GM19023 (cell line): ENCODE data around the gene CENPS.
"Not testable (repeated sequence)": the region's sequence is repeated elsewhere in the genome, so short reads cannot be mapped to it uniquely, and the experiment has no call there.

Source experiments
- ATAC-seq: cut with Tn5 transposase; IDR thresholded peaks from one replicate; pipeline ENCODE4 v1.9.1; 2021; ENCODE audit warnings: mild to moderate bottlenecking, moderate library complexity; ENCODE audit not compliant: unreplicated experiment

Gene CENPS

GRCh38 chr1:10418741-10419140 is 11.5 kb upstream of the CENPS start:
- not testable (repeated sequence) for ATAC-seq

- no peak for ATAC-seq
These were observed 10.9 kb upstream of the CENPS start for GRCh38 chr1:10419351-10419750.

- ATAC-seq, result no peak
These were observed 8.6 kb upstream of the CENPS start for GRCh38 chr1:10421637-10422036.

GRCh38 chr1:10424034-10424433 is 6.2 kb upstream of the CENPS start:
- no peak for ATAC-seq

GRCh38 chr1:10424651-10425050 is 5.6 kb upstream of the CENPS start:
- ATAC-seq, result no peak

- not testable (repeated sequence) for ATAC-seq
These were observed 4.3 kb upstream of the CENPS start for GRCh38 chr1:10425826-10426534.

GRCh38 chr1:10426535-10426848 is 3.7 kb upstream of the CENPS start:
- ATAC-seq, result not testable (repeated sequence)

GRCh38 chr1:10428984-10429383 is 1.2 kb upstream of the CENPS start:
- no peak for ATAC-seq

GRCh38 chr1:10429868-10430215 is 391 bp upstream of the CENPS start:
- ATAC-seq, result no peak

- ATAC-seq, result no peak
These were observed 967 bp downstream of the CENPS start for GRCh38 chr1:10431070-10431730.

- no peak for ATAC-seq
These were observed 2.9 kb downstream of the CENPS start for GRCh38 chr1:10432910-10433700.

GRCh38 chr1:10433790-10434189 is 3.6 kb downstream of the CENPS start:
- ATAC-seq, result no peak

GRCh38 chr1:10434590-10434989 is 4.4 kb downstream of the CENPS start:
- no peak for ATAC-seq

GRCh38 chr1:10437052-10437451 is 6.8 kb downstream of the CENPS start:
- no peak for ATAC-seq

- no peak for ATAC-seq
These were observed 8.5 kb downstream of the CENPS start for GRCh38 chr1:10438677-10439163.

- no peak for ATAC-seq
These were observed 10.1 kb downstream of the CENPS start for GRCh38 chr1:10440305-10440704.

GRCh38 chr1:10440794-10441193 is 10.6 kb downstream of the CENPS start:
- ATAC-seq, result no peak

- ATAC-seq, result no peak
These were observed 14.0 kb downstream of the CENPS start for GRCh38 chr1:10444248-10444647.

- ATAC-seq, result no peak
These were observed 14.7 kb downstream of the CENPS start for GRCh38 chr1:10444795-10445397.

GRCh38 chr1:10446790-10447422 is 16.7 kb downstream of the CENPS start:
- no peak for ATAC-seq

- ATAC-seq, result no peak
These were observed 19.5 kb downstream of the CENPS start, which contains the start of gene CORT for GRCh38 chr1:10449751-10450150. TSS of gene CORT (plus strand) at chr1:10450031. CDS start at chr1:10450224, 193 bp downstream.
